Spleen (tissue), 7 donors: ENCODE results near the gene SERHL2.

ENCODE experiments used
- POLR2A ChIP-seq, 3 donors: fragments of 450-650 bp; IDR thresholded peaks; one replicate each; pipeline ENCODE4 v1.5.1; 2017; ENCODE audit warnings: antibody characterized with exemption in 3 of 3, mild to moderate bottlenecking in 1 of 3
- TF ChIP-seq, protein P1 (sequence below), 11 experiments: fragments of 200-600 bp in 7 of 11; fragments of 450-650 bp in 4 of 11; sonication (generic) in 4 of 11; IDR thresholded peaks in 8 of 11; conservative IDR thresholded peaks in 3 of 11; 1 replicate in 7 of 11; 2 replicates in 4 of 11; pipeline versions ENCODE4 v1.4.0 to v1.8.0; 2016 to 2021; ENCODE audit warnings: antibody characterized with exemption in 11 of 11, inconsistent platforms in 4 of 11, mild to moderate bottlenecking in 1 of 11
- donor health status: DM: no; HTN: no; CAD: no; lungs with moderate emphysema.
- donor health status: DM: no; HTN: no; CAD: no.
- donor health status: DM: no; HTN: no; CAD: no.

- TF ChIP-seq, protein P1, sequence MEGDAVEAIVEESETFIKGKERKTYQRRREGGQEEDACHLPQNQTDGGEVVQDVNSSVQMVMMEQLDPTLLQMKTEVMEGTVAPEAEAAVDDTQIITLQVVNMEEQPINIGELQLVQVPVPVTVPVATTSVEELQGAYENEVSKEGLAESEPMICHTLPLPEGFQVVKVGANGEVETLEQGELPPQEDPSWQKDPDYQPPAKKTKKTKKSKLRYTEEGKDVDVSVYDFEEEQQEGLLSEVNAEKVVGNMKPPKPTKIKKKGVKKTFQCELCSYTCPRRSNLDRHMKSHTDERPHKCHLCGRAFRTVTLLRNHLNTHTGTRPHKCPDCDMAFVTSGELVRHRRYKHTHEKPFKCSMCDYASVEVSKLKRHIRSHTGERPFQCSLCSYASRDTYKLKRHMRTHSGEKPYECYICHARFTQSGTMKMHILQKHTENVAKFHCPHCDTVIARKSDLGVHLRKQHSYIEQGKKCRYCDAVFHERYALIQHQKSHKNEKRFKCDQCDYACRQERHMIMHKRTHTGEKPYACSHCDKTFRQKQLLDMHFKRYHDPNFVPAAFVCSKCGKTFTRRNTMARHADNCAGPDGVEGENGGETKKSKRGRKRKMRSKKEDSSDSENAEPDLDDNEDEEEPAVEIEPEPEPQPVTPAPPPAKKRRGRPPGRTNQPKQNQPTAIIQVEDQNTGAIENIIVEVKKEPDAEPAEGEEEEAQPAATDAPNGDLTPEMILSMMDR (IDR thresholded peaks at IDR 0.05 in 8 of 11, conservative IDR thresholded peaks at IDR 0.05 in 3 of 11), result no peak
- TF ChIP-seq POLR2A (IDR thresholded peaks at IDR 0.05), result no peak
Measured at GRCh38 chr22:42610186-42610585, 56.4 kb downstream of the SERHL2 start.
